DND-41 (cell line): ENCODE data around the gene LPGAT1.

Source experiments
- EZH2 ChIP-seq: IDR thresholded peaks from 3 replicates; pipeline ENCODE4 v1.6.1; 2012; ENCODE audit warnings: borderline replicate concordance, low read depth, mild to moderate bottlenecking, moderate library complexity, low read length, inconsistent platforms; ENCODE audit not compliant: severe bottlenecking
- TF ChIP-seq, protein P1 (sequence below): IDR thresholded peaks from 2 replicates; pipeline ENCODE4 v1.5.1; 2012; ENCODE audit warnings: borderline replicate concordance, low read length, moderate library complexity, mild to moderate bottlenecking; ENCODE audit not compliant: poor library complexity, severe bottlenecking; ENCODE audit errors: extremely low read depth

DNA sequence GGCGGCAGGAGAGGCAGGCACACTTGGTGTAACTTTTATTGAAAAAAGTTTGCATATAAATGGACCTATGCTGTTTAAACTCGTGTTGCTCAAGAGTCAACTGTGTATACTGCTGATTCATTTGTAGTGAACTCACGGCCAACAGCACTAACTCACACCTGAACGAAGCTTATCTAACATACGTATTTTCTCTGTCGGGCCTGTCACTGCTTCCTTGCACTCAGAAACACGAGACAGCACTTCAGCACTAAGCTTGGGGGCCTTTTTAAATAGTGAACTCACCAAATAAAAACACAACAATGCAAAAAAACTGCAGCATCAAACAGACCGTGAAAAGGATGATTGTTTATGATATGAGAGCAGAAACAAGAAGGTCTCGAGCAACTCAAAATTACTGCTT lies 96.2 kb downstream of the LPGAT1 start:
- no peak for TF ChIP-seq EZH2
- TF ChIP-seq, protein P1, sequence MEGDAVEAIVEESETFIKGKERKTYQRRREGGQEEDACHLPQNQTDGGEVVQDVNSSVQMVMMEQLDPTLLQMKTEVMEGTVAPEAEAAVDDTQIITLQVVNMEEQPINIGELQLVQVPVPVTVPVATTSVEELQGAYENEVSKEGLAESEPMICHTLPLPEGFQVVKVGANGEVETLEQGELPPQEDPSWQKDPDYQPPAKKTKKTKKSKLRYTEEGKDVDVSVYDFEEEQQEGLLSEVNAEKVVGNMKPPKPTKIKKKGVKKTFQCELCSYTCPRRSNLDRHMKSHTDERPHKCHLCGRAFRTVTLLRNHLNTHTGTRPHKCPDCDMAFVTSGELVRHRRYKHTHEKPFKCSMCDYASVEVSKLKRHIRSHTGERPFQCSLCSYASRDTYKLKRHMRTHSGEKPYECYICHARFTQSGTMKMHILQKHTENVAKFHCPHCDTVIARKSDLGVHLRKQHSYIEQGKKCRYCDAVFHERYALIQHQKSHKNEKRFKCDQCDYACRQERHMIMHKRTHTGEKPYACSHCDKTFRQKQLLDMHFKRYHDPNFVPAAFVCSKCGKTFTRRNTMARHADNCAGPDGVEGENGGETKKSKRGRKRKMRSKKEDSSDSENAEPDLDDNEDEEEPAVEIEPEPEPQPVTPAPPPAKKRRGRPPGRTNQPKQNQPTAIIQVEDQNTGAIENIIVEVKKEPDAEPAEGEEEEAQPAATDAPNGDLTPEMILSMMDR: no peak
